ENCODE results near the gene SYNJ1.

SYNJ1 gene

GRCh38 chr21:32768530-32768929 is 40.7 kb upstream of the SYNJ1 start:
- TF ChIP-seq, protein P1, sequence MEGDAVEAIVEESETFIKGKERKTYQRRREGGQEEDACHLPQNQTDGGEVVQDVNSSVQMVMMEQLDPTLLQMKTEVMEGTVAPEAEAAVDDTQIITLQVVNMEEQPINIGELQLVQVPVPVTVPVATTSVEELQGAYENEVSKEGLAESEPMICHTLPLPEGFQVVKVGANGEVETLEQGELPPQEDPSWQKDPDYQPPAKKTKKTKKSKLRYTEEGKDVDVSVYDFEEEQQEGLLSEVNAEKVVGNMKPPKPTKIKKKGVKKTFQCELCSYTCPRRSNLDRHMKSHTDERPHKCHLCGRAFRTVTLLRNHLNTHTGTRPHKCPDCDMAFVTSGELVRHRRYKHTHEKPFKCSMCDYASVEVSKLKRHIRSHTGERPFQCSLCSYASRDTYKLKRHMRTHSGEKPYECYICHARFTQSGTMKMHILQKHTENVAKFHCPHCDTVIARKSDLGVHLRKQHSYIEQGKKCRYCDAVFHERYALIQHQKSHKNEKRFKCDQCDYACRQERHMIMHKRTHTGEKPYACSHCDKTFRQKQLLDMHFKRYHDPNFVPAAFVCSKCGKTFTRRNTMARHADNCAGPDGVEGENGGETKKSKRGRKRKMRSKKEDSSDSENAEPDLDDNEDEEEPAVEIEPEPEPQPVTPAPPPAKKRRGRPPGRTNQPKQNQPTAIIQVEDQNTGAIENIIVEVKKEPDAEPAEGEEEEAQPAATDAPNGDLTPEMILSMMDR (IDR thresholded peaks at IDR 0.05; ENCODE audit: borderline replicate concordance, insufficient read depth, low read depth, low read length), result no peak
- no peak overlapping the region for H3K4me3 ChIP-seq (ENCODE audit: low read depth, low read length)

DNA sequence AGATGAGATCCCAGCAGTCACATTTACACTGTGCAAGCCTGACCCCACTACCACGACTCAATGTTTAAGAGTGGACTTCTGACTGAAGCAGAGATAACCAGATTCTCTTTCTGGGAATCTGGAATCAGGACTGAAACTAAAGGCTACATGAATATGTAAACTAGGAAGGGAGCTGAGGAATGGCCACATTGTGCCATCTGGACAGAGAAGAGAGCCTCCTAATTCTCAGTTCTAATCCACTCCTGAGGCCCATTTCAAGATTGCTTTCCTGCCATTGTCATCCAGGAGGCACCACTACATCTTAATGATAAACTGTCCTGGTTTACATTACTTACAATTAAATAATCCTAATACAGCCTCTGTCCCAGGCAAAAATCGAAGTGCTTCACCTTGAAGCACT is 37.2 kb upstream of the SYNJ1 start:
- H3K4me3 ChIP-seq (ENCODE audit: low read depth, low read length), result no peak overlapping the region
- TF ChIP-seq, protein P1 (IDR thresholded peaks at IDR 0.05; ENCODE audit: borderline replicate concordance, insufficient read depth, low read depth, low read length), result no peak

- TF ChIP-seq, protein P1 (IDR thresholded peaks at IDR 0.05; ENCODE audit: borderline replicate concordance, insufficient read depth, low read depth, low read length), result no peak
- H3K4me3 ChIP-seq (ENCODE audit: low read depth, low read length), result no peak overlapping the region
These were observed 36.4 kb upstream of the SYNJ1 start for GRCh38 chr21:32764186-32764585.

GRCh38 chr21:32757804-32758203 is 30.0 kb upstream of the SYNJ1 start:
- H3K4me3 ChIP-seq (ENCODE audit: low read depth, low read length), result no peak overlapping the region
- TF ChIP-seq, protein P1 (IDR thresholded peaks at IDR 0.05; ENCODE audit: borderline replicate concordance, insufficient read depth, low read depth, low read length), result no peak

- TF ChIP-seq, protein P1 (IDR thresholded peaks at IDR 0.05; ENCODE audit: borderline replicate concordance, insufficient read depth, low read depth, low read length), result no peak
- H3K4me3 ChIP-seq (ENCODE audit: low read depth, low read length), result no peak overlapping the region
These were observed 28.3 kb upstream of the SYNJ1 start for GRCh38 chr21:32756096-32756495.

GRCh38 chr21:32753818-32754585 is 26.2 kb upstream of the SYNJ1 start:
- TF ChIP-seq, protein P1 (IDR thresholded peaks at IDR 0.05; ENCODE audit: borderline replicate concordance, insufficient read depth, low read depth, low read length), result no peak
- no peak overlapping the region for H3K4me3 ChIP-seq (ENCODE audit: low read depth, low read length)

GRCh38 chr21:32750405-32750804 is 22.6 kb upstream of the SYNJ1 start:
- no peak overlapping the region for H3K4me3 ChIP-seq (ENCODE audit: low read depth, low read length)
- TF ChIP-seq, protein P1 (IDR thresholded peaks at IDR 0.05; ENCODE audit: borderline replicate concordance, insufficient read depth, low read depth, low read length), result no peak
